Adrenal gland (tissue), 12 donors: Measurements from ENCODE around the gene PIGU. TPM values are rescaled to one million over a fixed set of nuclear protein-coding genes. Genes with fewer than 3 reads are reported as not detected.

Source experiments
- DNase-seq, 7 donors: peaks; one replicate each; pipeline ENCODE4 v3.0.0-alpha.2; 2019 to 2020
- H3K27ac ChIP-seq, 5 donors: fragments of 200-600 bp; sonication (generic) in 4 of 5; 1 replicate in 3 of 5; 2 replicates in 2 of 5; pipeline versions ENCODE4 v1.5.1 to v1.8.0; 2016 to 2020; ENCODE audit warnings: mild to moderate bottlenecking in 1 of 5
- H3K27me3 ChIP-seq: fragments of 200-600 bp; 2 replicates; pipeline ENCODE4 v1.8.0; 2021
- H3K36me3 ChIP-seq, 2 donors: fragments of 200-600 bp; replicated peaks in 1 of 2; 1 replicate in 1 of 2; 2 replicates in 1 of 2; pipeline versions ENCODE4 v1.5.1 to v1.8.0; 2018 to 2022
- H3K4me1 ChIP-seq, 2 donors: fragments of 200-600 bp; replicated peaks in 1 of 2; 1 replicate in 1 of 2; 2 replicates in 1 of 2; pipeline versions ENCODE4 v1.5.1 to v1.8.0; 2018 to 2021
- H3K4me3 ChIP-seq, 4 donors: fragments of 200-600 bp; sonication (generic) in 3 of 4; one replicate each; pipeline ENCODE4 v1.5.1; 2016 to 2018
- H3K9me3 ChIP-seq, 3 donors: fragments of 200-600 bp; sonication (generic) in 1 of 3; replicated peaks in 1 of 3; 1 replicate in 2 of 3; 2 replicates in 1 of 3; pipeline versions ENCODE4 v1.5.1 to v1.8.0; 2016 to 2021
- CTCF ChIP-seq, 6 experiments: fragments of 450-650 bp in 4 of 6; fragments of 200-600 bp in 2 of 6; sonication (generic) in 1 of 6; IDR thresholded peaks; 1 replicate in 5 of 6; 2 replicates in 1 of 6; pipeline versions ENCODE4 v1.5.1 to v1.8.0; 2016 to 2021; ENCODE audit warnings: antibody characterized with exemption in 6 of 6, mild to moderate bottlenecking in 2 of 6, moderate library complexity in 1 of 6
- POLR2A ChIP-seq, 2 donors: fragments of 450-650 bp; IDR thresholded peaks; one replicate each; pipeline ENCODE4 v1.6.1; 2017; ENCODE audit warnings: antibody characterized with exemption in 2 of 2, mild to moderate bottlenecking in 2 of 2, moderate library complexity in 1 of 2
- WGBS, 4 donors: extraction: QIAGEN DNeasy Blood & Tissue Kit in 2 of 4; methylation state at CpG; one replicate each; pipeline versions ENCODE4 v1.1.5 to v1.1.7; 2013 to 2017; 5-methylcytosine and 5-hydroxymethylcytosine counted together
- intact Hi-C, 2 donors: fragments of 100-400 bp; cut with DNase I; formaldehyde crosslinking; loops; one replicate each; pipeline versions ENCODE4 v1.14.1 to v1.15.0; 2022 to 2023
- polyA plus RNA-seq, 3 donors: library from polyadenylated mRNA; stranded (reverse); fragments of 200-250 nt in 2 of 3; fragments of 350-450 nt in 1 of 3; fragmentation: Illumina TruSeq in 1 of 3; extraction: RNeasy Lipid Tissue Mini Kit (QIAGEN cat#74804) in 1 of 3; gene quantifications; one replicate each; pipeline ENCODE4 v1.2.3, GENCODE V29; 2013 to 2014
- total RNA-seq, 9 donors: library from RNA; depleted of rRNA in 4 of 9; stranded (reverse); fragments of >200 nt in 4 of 9; fragments of 120-200 nt in 1 of 9; fragmentation: NEBNext Ultra II Directional in 1 of 9; extraction: Animal tissue kit (Norgen Biotek cat#: 25700) in 1 of 9; gene quantifications; one replicate each; pipeline versions ENCODE4 v1.1.0 to v1.2.4, GENCODE V29; 2013 to 2023
- donor health status: healthy with polysubstance abuse.
- donor health status: Bipolar disorder and iron deficiency.
- donor health status: DM: yes; HTN: yes; CAD: no.
- donor health status: DM: no; HTN: no; CAD: no.
- donor health status: DM: no; HTN: no; CAD: no.
- donor health status: DM: yes; HTN: yes; CAD: no.

The PIGU gene
- total and polyA plus RNA-seq, 12 donors, result 16.8 to 64.1 (median 23.1) TPM

GRCh38 chr20:34547844-34548613, 128.9 kb downstream of the PIGU start:
- Histone ChIP-seq H3K9me3 (no peaks in the 10 kb centered on the region), H3K36me3 (no peaks in the 10 kb centered on the region), H3K27me3 (no peaks in the 10 kb centered on the region), H3K27ac (no peak overlapping the region), H3K4me3 (no peak overlapping the region), H3K4me1 (no peaks in the 10 kb centered on the region)
- TF ChIP-seq POLR2A (IDR thresholded peaks at IDR 0.05) (no peak), CTCF (IDR thresholded peaks at IDR 0.05) (no peak)
- intact Hi-C loops, result no loop called here
- WGBS, 4 donors, result 89 to 96% (median 92%) methylated on average over 21 to 22 of the region's 22 CpGs
- DNase-seq, result no peak

- Histone ChIP-seq H3K27ac (no peak overlapping the region), H3K4me1 (no peaks in the 10 kb centered on the region), H3K36me3 (peaks cover 0 to 2% of the 10 kb centered on the region in 2 donors), H3K27me3 (no peaks in the 10 kb centered on the region), H3K4me3 (no peak overlapping the region), H3K9me3 (no peaks in the 10 kb centered on the region)
- no peak for DNase-seq
- intact Hi-C loops, result no loop called here
- WGBS, 4 donors, result 83 to 95% (median 91%) methylated on average over 11 of the region's 11 CpGs
- TF ChIP-seq POLR2A (IDR thresholded peaks at IDR 0.05), result no peak
- TF ChIP-seq CTCF (IDR thresholded peaks at IDR 0.05), result no peak
Observed at GRCh38 chr20:34546751-34547181, 130.1 kb downstream of the PIGU start.

GRCh38 chr20:34544109-34544796, 132.6 kb downstream of the PIGU start:
- H3K27ac ChIP-seq, result no peak overlapping the region
- TF ChIP-seq POLR2A (IDR thresholded peaks at IDR 0.05), result no peak
- TF ChIP-seq CTCF (IDR thresholded peaks at IDR 0.05), result no peak
- no peaks in the 10 kb centered on the region for H3K9me3 ChIP-seq
- no peak overlapping the region for H3K4me3 ChIP-seq
- H3K4me1 ChIP-seq, result no peaks in the 10 kb centered on the region
- intact Hi-C loops, result no loop called here
- H3K36me3 ChIP-seq, result peaks cover 0 to 22% of the 10 kb centered on the region in 2 donors
- DNase-seq, result no peak
- WGBS, 4 donors, result 30 to 38% (median 36%) methylated on average over 12 to 19 of the region's 19 CpGs
- H3K27me3 ChIP-seq, result no peaks in the 10 kb centered on the region

- DNase-seq, result no peak
- H3K9me3 ChIP-seq, result no peaks in the 10 kb centered on the region
- H3K4me3 ChIP-seq, result no peak overlapping the region
- H3K27ac ChIP-seq, result no peak overlapping the region
- intact Hi-C loops, result no loop called here
- H3K4me1 ChIP-seq, result no peaks in the 10 kb centered on the region
- no peaks in the 10 kb centered on the region for H3K27me3 ChIP-seq
- TF ChIP-seq CTCF (IDR thresholded peaks at IDR 0.05), result no peak
- no peak for TF ChIP-seq POLR2A (IDR thresholded peaks at IDR 0.05)
- peaks cover 0 to 22% of the 10 kb centered on the region in 2 donors for H3K36me3 ChIP-seq
- 78 to 87% (median 82%) methylated on average over 12 of the region's 12 CpGs for WGBS, 4 donors
Observed at GRCh38 chr20:34543463-34544056, 133.3 kb downstream of the PIGU start.
